Stimulated activated CD4-positive, alpha-beta T cell treated with anti-CD3 and anti-CD28 coated beads, Interleukin-1b, Interleukin-23, amount 100 ng/mL, for 24 hours (primary cell): ENCODE measurements around the gene BUB1.
"Not testable (repeated sequence)": the region's sequence is repeated elsewhere in the genome, so short reads cannot be mapped to it uniquely, and the experiment has no call there.

ENCODE experiments used
- DNase-seq, 4 experiments: peaks; one replicate each; pipeline ENCODE4 v3.0.0-alpha.2; 2020; ENCODE audit warnings: low read depth in 4 of 4, low spot score in 1 of 4

Gene BUB1

DNA sequence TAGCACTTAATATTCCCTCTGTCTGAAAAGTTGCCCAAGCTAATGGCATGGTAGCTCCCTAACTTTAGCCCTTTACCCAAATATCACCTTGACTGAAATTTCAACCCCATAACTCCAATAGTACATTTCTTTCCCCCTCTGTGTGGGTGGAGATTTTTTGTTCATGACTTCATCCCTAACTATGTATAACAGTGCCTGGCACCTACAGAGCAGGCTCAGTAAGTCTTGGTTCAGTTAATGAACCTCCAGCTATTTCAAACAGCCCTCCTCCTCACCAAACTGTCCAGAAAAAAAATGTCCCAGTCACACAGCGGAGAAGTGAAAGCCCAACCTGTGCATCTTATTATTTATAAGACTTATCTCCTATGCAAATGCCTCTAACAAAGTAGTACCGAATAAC is 18.6 kb downstream of the BUB1 start:
- DNase-seq = no peak

DNA sequence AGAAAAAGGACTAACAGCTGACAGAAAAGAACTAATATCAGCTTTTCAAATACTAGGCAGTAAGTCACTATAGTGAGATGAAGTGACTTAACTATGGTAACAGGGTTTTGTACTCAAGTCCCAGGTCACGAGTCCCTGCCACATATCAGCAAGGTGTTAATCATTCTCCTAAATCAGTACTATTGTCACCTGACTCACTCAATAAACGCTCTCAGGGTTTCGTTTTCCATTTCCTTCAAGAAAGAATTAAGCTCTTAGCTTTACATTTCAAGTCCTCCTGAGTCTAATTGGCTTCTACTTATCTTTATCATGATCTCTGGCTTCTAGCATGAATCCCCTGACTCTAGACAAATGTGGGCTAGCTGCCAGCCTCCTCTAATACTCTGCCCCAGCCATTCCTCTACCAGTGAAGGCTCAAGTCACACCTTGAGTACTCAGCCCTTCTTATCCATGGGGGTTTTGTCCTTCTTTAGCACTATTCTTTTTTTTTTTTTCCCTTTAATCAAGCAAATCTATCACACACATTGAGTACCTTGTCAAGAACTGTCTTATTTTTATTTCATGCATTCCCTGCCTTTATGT is 20.0 kb downstream of the BUB1 start:
- DNase-seq = no peak

DNA sequence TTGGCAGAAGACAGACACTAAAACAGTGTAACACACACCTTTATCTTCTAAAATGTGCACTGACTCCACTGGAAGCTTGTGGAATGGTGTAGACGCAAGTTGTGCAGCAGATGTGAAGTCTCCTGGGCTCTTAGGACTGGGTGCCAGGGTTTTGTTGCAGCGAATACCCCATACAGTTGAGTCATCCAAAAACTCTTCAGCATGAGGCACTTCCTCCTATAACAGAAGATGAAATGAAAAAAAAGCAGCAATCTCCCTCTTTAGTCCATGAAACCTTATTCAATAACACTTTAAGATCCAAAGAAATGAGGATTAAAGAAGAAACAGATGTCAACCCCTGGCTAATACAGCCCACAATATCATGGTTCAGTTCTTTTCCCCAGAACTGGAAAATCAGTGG is 22.2 kb downstream of the BUB1 start:
- DNase-seq = no peak

DNA sequence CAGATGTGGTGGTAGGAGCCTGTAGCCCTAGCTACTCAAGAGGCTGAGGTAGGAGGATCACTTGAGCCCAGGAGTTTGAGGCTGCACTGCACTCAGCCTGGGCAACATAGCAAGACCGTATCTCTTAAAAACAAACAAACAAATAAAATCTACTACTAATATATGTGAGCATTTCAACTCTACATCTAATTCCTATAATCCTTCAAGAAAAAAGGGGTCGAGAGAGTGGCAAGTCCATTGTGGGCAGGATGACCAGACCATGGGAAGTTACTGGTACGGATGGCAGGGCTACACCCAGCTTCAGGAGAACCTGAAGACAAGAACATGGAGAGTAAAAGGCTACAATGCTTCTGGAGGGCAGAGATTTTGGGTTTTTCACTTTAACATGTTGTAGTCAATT is 24.0 kb downstream of the BUB1 start:
- no peak for DNase-seq

DNA sequence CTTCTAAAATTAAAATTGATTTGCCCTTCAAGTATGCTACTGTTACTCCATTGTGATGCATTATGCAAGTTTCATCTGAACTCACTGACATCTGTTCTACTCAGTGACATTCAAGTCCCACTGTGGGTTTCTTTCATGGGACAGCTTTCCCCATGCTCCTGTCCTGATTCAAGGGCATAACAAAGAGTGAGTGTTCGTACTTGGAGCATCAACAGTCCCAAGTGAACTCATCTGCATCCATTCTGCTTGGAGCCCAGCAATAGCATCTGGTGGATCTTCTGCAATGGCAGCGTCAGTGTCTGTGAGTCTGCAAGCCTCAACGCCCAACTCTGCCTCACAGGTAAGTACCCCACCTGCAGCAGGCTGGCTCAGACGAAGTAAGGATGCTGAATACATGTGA is 27.5 kb downstream of the BUB1 start:
- DNase-seq = no peak

DNA sequence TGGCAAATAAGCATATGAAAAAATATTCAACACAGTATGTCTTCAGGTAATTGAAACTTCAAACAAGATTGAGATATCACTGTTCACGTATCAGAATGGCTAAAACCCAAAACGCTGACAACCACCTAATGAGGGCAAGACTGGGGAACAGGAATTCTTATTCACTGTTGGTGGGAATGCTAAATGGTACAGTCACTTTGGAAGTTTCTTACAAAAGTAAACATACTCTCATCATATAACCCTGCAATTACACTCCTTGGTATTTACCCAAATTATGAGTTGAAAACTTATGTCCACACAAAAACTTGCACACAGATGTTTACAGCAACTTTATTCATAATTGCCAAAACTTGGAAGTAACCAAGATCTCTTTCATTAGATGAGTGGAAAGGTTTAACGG is 30.1 kb downstream of the BUB1 start:
- no peak for DNase-seq

DNA sequence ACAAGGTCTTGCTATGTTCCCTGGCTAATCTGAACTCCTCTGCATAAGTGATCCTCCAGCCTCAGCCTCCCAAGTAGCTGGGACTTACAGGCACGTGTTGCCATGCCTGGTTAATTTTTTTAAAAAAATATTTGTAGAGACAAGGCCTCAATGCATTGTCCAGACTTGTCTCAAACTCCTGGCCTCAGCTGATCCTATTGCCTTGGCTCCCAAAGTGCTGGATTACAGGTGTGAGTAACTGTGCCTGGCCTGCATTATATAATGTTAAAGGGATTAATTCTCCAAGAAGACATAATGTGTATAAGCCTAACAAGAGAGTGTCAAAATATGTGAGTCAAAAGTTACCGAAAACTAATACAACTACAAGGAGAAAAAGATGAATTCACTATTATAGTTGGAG is 32.2 kb downstream of the BUB1 start:
- no peak for DNase-seq

DNA sequence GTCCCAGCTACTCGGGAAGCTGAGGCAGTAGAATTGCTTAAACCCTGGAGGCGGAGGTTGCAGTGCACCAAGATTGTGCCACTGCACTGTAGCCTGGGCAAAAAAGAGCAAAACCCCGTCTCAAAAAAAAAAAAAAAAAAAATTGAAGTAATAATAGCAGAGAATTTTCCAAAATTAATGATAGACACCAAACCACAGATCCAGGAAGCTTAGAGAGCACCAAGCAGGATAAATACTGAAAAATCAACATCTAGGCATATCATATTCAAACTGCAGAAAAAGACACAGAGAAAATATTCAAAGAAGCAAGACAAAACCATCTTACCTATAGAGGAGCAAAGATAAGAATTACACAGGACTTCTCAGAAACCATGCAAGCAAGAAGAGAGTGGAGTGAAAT is 33.5 kb downstream of the BUB1 start:
- DNase-seq = no peak

DNA sequence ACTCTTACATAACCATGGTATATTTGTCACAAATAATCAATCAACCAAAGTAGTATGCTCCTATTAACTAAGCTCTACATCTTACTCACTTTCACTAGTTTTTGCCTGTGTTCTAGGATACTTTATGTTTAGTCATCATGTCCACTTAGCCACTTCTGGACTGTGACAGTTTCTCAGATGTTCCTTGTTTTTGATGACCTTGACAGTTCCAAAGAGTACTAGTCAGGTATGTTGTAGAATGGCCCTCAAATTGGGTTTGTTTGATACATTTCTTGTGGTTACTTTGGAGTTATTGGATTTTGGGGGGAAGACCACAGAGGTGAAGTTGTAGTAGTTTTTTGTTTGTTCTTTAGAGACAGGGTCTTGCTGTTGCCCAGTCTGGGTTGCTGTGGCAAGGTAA is 35.5 kb downstream of the BUB1 start:
- no peak for DNase-seq

DNA sequence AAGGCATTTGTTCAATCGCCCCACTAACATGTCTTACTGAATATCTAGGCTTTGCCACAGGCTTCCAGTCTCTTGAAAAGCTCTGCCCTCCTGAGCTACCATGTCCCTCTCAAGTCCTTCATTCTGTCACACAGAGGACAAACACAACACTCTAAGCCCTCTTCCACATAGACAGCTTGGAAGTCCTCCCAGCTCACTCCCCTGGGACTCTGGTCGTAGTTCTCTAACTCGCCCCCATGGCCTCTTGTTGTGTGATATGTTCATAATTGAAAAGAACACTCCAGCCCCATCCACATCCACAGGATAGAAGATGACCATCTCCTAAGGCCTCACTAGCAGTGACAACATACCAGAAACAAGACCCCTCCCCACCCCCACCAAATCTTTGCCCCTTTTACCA is 37.9 kb downstream of the BUB1 start:
- no peak for DNase-seq

DNA sequence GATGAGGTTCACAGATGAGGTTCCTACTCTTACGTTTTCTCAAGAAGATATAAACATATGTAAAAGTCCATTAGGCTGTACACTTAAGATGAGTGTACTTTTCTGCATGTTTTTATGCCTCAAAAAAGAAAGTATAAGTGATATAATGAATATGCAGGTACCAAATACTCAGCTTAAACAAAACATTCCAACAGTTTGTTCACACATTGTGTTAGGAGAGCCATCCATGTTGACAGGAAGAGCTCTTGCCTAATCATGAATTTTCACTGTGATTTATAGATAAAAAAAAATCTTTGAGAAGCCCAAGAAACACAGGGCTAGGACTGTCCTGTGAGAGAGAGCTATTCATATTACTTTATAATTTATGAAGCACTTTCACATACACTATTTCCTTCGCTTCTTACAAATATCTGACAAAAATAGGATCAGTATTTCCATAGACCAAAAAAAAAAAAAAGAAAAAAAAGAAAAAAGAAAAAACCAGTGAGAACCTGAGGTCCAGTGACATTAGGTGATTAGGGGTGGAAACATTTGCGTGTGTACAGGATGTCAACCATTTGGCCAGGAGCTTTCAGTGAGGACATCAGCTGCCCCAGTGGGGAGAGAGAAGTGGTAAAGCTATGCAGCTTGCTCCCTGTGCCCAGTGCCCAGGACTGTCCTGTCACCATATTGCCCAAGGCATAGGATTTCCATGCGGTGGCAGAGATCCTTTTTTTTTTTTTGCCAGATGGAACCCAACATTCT is 38.7 kb downstream of the BUB1 start:
- no peak for DNase-seq

DNA sequence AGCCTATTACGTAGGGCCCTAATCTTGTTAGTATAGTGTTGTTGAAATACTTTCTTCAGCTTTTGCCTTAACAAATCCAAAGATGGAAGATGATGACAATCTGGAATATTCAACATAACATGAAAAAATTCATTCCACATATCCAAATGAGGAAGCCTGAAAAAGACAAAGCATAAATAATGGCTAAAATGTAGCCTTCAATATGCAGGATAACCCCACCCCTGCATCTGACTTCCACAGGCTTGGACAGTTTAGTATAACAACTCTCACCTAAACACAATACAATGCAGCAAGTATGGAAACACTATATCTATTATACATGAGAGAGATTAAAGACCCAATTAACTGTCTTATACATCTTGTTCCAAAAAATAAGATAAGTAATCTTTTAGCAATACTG is 39.9 kb downstream of the BUB1 start:
- DNase-seq = no peak

DNA sequence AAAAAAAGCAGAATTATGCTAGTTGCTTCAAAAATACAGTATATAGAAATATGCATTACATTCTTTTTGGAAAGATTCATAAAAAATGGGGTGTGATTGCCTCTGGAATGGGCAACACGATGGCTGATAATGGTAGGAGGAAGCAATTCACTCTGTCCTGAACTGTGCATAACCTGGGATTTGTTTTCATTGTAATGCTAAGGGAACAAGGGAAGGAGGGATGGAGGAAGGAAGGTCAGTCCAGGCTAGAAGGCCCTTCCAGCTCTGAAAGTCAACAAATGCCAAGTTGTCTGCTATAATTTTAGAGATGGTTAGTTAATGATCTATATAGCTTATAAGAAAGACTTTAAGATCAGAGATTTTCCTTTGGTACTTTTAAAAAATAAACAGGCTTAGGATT is 40.8 kb downstream of the BUB1 start:
- DNase-seq = no peak

DNA sequence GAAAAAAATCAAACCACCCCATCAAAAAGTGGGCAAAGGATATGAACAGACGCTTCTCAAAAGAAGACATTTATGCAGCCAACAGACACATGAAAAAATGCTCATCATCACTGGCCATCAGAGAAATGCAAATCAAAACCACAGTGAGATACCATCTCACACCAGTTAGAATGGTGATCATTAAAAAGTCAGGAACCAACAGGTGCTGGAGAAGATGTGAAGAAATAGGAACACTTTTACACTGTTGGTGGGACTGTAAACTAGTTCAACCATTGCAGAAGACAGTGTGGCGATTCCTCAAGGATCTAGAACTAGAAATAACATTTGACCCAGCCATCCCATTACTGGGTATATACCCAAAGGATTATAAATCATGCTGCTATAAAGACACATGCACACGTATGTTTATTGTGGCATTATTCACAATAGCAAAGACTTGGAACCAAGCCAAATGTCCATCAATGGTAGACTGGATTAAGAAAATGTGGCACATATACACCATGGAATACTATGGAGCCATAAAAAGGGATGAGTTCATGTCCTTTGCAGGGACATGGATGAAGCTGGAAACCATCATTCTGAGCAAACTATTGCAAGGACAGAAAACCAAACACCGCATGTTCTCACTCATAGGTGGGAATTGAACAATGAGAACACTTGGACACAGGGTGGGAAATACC is 41.8 kb downstream of the BUB1 start:
- not testable (repeated sequence) for DNase-seq

DNA sequence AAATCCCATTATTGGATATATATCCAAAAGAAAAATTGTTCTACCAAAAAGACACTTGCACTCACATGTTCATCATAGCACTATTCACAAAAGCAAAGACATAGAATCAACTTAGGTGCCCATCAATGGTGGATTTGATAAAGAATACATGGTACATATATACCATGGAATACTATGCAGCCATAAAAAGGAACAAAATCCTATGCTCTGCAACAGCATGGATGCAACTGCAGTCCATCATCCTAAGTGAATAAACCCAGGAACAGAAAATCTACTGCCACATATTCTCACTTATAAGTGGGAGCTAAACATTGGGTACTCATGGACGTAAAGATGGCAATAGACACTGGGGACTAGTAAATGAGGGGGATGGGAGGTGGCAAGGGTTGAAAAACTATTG is 50.5 kb downstream of the BUB1 start:
- not testable (repeated sequence) for DNase-seq

DNA sequence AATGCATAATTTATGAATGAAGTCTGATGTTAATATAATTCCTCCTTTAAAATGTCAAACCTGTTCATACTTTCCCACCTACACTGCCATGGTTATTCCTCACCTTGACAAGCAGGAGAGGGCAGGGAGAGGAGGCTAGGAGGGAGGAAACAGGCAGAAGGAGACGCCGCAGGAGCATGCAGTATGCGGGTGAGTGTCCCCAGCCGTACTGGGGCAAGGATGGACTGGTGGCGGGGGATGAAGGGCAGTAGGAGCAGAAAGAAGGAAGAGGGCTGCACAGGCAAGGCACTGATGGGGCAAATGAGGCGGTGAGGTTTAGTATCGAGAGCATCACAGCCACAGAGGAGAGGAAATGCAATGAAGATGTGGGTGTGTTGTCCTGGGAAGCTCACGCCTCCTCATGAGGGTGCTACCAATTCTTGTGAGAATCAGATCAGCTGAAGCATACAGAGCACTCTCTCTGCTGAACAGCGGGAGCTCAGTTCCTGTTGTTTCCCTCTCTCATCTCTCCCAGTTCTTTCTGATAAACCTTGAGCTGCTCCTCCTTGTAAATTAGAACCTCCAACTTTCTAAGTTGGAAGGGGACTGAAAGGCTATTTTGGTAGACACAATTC is 58.4 kb downstream of the BUB1 start:
- not testable (repeated sequence) for DNase-seq

DNA sequence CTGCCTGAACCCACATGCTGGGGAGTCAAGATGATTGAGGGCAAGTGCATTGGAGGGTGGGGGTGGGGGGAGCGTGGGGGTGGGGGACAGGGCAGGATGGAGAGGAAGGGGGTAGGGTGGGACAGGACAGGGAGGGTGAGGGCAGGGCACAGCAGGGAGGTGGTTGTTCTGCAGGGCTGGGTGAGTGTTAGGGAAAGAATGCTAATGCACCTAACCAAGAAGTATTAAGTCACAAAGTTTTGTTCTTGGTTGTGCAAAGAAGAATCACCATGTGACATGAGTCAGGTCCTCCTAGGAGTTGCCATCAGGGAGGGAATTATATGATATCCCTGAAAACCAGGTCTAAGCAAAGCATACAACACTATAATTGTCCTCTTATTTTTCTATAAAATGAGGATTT is 63.9 kb downstream of the BUB1 start:
- DNase-seq = not testable (repeated sequence)

DNA sequence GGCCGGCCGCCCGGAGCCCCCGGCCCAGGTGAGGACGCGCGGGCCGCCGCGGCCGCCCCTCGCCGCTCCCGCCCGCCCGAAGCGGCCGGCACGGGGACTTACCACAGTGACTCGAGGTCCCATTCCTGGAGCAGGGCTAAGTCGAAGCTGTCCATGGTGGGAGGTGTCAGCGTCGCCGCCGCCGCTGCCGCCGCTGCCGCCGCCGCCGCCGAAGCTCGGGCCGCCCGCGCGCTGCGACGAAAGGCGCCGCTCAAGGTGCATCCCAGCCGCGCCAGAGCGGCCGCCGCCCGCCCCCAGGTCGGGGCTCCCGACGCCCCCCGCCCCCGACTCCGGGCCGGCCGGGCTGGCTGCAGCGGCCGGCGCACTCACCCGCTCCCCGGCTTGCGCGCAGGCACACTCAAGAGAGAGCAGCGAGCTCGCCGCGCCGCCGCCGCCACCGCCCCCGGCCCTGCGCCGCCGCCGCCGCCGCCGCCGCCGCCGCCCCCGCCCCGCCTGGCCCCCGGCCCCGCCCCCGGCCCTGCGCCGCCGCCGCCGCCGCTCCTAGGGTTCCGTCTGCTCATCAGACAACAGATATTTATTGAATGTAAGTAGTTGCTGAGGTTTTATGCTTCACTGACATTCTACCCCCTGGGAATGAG is 67.1 kb downstream of the BUB1 start:
- DNase-seq = not testable (repeated sequence)

DNA sequence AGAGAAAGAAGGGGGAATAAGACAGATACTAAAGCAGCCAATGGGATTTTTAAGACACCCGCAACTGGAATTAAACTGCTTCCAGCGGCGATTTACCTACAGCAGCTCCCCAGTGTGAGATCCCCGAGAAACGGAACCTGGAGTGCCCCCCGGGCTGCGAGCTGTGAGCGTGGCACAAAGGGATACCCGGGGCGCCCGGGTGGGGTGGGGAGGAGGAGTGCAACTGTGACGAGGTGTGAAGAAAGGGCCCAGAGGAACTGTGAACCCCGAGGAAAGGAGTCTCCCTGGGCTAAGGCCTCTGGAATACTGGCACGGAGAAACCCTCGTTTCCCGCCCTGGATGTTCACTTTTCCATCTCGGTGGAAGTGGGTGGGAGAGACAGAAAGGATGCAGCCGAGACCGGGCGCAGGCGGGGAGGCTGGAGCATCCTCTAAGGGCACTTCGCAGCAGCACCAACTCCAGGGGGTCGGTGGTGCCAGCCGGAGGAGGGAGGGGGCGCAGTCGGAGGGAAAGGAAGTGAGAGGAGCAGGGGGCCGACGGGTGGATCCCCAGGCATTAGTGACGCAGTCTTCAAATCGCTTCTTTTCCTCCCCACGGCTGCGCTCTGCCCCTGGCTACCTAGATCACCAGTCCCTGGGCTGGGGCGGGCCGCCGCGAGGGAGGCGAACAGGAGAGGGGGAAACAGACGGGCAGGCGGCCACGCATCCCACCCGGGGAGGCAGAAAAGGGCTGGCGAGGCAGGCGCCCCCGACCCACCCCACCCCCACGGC is 67.8 kb downstream of the BUB1 start:
- DNase-seq = not testable (repeated sequence)

DNA sequence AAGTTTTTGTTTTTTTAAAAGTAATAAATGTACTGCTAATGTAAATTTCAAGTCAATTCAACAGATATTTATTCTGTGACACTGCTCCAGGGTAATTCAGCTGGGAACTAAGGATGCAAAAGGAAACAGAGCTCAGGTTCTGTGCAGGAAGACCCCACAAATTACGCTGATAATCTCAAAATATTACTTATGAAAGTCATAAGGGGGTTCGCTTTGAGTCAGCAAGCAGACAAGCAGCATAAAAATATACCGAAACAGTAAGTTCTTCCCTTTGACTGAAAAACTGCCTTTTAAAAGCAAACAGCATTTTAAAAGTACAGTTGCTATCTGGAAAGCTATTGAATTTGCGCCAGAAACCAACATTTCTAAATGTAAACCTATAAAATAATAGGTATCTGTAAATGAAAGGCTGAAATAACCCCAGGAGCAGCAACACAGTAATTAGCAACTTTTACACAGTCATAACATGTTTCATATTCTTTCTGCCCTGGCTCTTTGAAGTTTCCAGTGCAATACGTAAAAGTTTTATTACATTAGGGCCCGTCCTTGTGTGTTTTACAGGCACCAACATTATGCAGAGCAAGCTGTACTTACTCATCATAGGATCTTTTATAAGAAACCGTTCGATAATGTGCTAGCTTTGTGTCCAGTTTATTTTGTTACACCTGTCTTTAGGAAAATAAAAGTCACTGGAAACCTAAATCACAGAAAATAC is 68.9 kb downstream of the BUB1 start:
- not testable (repeated sequence) for DNase-seq
